Mammary epithelial cell (primary cell): ENCODE data around the gene ATOH8.

Experiments used
- CTCF ChIP-seq, 2 donors: IDR thresholded peaks in 1 of 2; conservative IDR thresholded peaks in 1 of 2; 2 replicates each; pipeline ENCODE4 v1.5.1; 2011 to 2012; ENCODE audit warnings: inconsistent platforms in 2 of 2, low read length in 2 of 2, mild to moderate bottlenecking in 2 of 2, control low read depth in 1 of 2, low read depth in 1 of 2; ENCODE audit not compliant: insufficient read depth in 1 of 2; ENCODE audit errors: extremely low read depth in 1 of 2
- EZH2 ChIP-seq: IDR thresholded peaks from 2 replicates; pipeline ENCODE4 v1.6.1; 2012; ENCODE audit warnings: low read length, inconsistent platforms, borderline replicate concordance

DNA sequence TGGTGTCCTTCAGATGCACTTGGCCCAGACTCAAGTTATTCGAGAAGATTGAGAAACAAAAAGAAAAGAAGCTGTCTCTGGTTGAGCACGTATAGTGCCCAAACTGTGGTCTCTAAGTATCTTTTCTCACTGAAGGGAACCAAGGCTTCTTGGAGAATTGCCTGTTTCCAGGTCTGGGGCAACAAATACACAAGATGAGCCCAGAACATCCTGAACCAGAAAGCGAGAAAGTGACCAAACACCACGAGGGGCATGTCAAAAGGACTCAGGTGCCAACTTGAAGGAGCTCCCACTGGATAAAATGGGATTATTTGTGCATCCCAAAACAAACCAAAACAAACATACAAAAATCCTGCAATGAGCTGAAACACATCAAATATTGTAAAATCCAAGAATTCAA lies 13.6 kb upstream of the ATOH8 start:
- TF ChIP-seq CTCF (conservative IDR thresholded peaks at IDR 0.05 in 1 of 2, IDR thresholded peaks at IDR 0.05 in 1 of 2; ENCODE audit: extremely low read depth in 1 of 2, insufficient read depth in 1 of 2, low read depth in 1 of 2, low read length in 2 of 2) (no peak), EZH2 (no peak)
